Lower leg skin (tissue), 3 donors: ENCODE measurements around the gene PTGR2.

ENCODE experiments used
- POLR2A ChIP-seq, 2 donors: fragments of 450-650 bp; IDR thresholded peaks; one replicate each; pipeline ENCODE4 v1.6.1; 2016 to 2017; ENCODE audit warnings: antibody characterized with exemption in 2 of 2, mild to moderate bottlenecking in 1 of 2, moderate library complexity in 1 of 2
- TF ChIP-seq, protein P1 (sequence below), 3 donors: fragments of 450-650 bp; IDR thresholded peaks; one replicate each; pipeline ENCODE4 v1.5.1; 2016; ENCODE audit warnings: antibody characterized with exemption in 3 of 3, mild to moderate bottlenecking in 3 of 3, moderate library complexity in 2 of 3

DNA sequence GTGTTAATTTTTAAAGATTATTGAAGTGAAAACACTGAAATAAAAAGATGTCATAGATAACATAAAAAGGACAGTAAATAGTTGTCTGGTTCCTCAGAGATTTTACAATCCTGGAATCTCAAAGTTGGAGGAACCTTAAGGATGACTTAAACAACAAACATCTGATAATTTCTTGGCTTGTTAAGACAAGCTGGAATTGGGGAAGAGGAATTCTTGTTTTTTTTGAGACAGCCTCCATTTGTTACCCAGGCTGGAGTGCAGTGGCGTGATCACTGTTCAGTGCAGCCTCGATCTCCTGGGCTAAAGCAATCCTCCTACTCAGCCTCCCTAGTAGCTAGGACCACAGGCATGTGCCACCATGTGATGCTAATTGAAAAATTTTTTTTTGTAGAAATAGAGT is 37.3 kb downstream of the PTGR2 start:
- TF ChIP-seq, protein P1, sequence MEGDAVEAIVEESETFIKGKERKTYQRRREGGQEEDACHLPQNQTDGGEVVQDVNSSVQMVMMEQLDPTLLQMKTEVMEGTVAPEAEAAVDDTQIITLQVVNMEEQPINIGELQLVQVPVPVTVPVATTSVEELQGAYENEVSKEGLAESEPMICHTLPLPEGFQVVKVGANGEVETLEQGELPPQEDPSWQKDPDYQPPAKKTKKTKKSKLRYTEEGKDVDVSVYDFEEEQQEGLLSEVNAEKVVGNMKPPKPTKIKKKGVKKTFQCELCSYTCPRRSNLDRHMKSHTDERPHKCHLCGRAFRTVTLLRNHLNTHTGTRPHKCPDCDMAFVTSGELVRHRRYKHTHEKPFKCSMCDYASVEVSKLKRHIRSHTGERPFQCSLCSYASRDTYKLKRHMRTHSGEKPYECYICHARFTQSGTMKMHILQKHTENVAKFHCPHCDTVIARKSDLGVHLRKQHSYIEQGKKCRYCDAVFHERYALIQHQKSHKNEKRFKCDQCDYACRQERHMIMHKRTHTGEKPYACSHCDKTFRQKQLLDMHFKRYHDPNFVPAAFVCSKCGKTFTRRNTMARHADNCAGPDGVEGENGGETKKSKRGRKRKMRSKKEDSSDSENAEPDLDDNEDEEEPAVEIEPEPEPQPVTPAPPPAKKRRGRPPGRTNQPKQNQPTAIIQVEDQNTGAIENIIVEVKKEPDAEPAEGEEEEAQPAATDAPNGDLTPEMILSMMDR (IDR thresholded peaks at IDR 0.05): no peak
- no peak for TF ChIP-seq POLR2A (IDR thresholded peaks at IDR 0.05)
